ENCODE results near the gene KAT6B.
"Not testable (repeated sequence)": the region's sequence is repeated elsewhere in the genome, so short reads cannot be mapped to it uniquely, and the experiment has no call there.

The KAT6B gene

GRCh38 chr10:74916283-74916682 is 89.9 kb downstream of the KAT6B start:
- no peak for DNase-seq (ENCODE audit: low read depth, low spot score)
- no peaks in the 10 kb centered on the region for H3K27me3 ChIP-seq (ENCODE audit: control insufficient read depth, insufficient read depth, low read length)
- no CpG with 5 or more reads among the region's 1 CpG for WGBS (ENCODE audit: insufficient coverage, insufficient read length)
- H3K4me1 ChIP-seq (ENCODE audit: control insufficient read depth, insufficient read depth, low read length), result no peaks in the 10 kb centered on the region
- H3K36me3 ChIP-seq (ENCODE audit: control insufficient read depth, insufficient read depth, low read length), result no peaks in the 10 kb centered on the region
- no peaks in the 10 kb centered on the region for H3K9me3 ChIP-seq (ENCODE audit: control insufficient read depth, insufficient read depth, low read length)
- no peak overlapping the region for H3K27ac ChIP-seq (ENCODE audit: low read length)
- no peak overlapping the region for H3K4me3 ChIP-seq (ENCODE audit: low read length)

- Histone ChIP-seq H3K27me3 (ENCODE audit: control insufficient read depth, insufficient read depth, low read length) (no peaks in the 10 kb centered on the region), H3K36me3 (ENCODE audit: control insufficient read depth, insufficient read depth, low read length) (no peaks in the 10 kb centered on the region), H3K4me1 (ENCODE audit: control insufficient read depth, insufficient read depth, low read length) (peaks cover 3% of the 10 kb centered on the region; the same call in 1 of the 2 replicates), H3K9me3 (ENCODE audit: control insufficient read depth, insufficient read depth, low read length) (no peaks in the 10 kb centered on the region), H3K27ac (ENCODE audit: low read length) (no peak overlapping the region), H3K4me3 (ENCODE audit: low read length) (no peak overlapping the region)
- no peak for DNase-seq (ENCODE audit: low read depth, low spot score)
These were observed 91.2 kb downstream of the KAT6B start for GRCh38 chr10:74917481-74918077.

DNA sequence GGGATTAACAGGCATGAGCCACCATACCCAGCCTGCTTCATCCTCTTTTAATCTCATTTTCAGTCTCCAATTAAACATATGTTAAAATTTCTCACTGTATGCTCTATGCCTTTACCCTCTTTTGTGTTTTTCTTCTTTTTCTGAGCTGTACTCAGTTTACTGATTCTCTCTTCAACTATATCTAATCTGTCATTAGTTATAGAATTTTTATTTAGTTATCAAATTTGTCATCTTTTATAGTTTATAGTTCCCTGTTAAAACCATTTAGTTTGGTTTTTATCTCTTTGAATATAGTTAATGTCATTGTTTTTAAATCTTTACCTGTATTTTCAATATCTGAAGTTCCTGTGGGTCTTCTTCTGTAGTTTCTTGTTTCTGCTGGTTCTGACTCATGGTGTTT is 93.3 kb downstream of the KAT6B start:
- no peak for DNase-seq (ENCODE audit: low read depth, low spot score)

GRCh38 chr10:74921070-74921469 is 94.7 kb downstream of the KAT6B start:
- H3K27me3 ChIP-seq (ENCODE audit: control insufficient read depth, insufficient read depth, low read length); DNase-seq (ENCODE audit: low read depth, low spot score); H3K4me3 ChIP-seq (ENCODE audit: low read length); H3K27ac ChIP-seq (ENCODE audit: low read length); H3K4me1 ChIP-seq (ENCODE audit: control insufficient read depth, insufficient read depth, low read length); H3K36me3 ChIP-seq (ENCODE audit: control insufficient read depth, insufficient read depth, low read length); H3K9me3 ChIP-seq (ENCODE audit: control insufficient read depth, insufficient read depth, low read length): not testable (repeated sequence)
- no CpG with 5 or more reads among the region's 5 CpGs for WGBS (ENCODE audit: insufficient coverage, insufficient read length)

More for the DNA sequence above, 93.3 kb downstream of the KAT6B start:
- peaks cover 3% of the 10 kb centered on the region; the same call in 1 of the 2 replicates for H3K4me1 ChIP-seq (ENCODE audit: control insufficient read depth, insufficient read depth, low read length)
- no peak overlapping the region for H3K27ac ChIP-seq (ENCODE audit: low read length)
- H3K36me3 ChIP-seq (ENCODE audit: control insufficient read depth, insufficient read depth, low read length), result no peaks in the 10 kb centered on the region
- H3K9me3 ChIP-seq (ENCODE audit: control insufficient read depth, insufficient read depth, low read length), result no peaks in the 10 kb centered on the region
- no peak overlapping the region for H3K4me3 ChIP-seq (ENCODE audit: low read length)
- no peaks in the 10 kb centered on the region for H3K27me3 ChIP-seq (ENCODE audit: control insufficient read depth, insufficient read depth, low read length)

DNA sequence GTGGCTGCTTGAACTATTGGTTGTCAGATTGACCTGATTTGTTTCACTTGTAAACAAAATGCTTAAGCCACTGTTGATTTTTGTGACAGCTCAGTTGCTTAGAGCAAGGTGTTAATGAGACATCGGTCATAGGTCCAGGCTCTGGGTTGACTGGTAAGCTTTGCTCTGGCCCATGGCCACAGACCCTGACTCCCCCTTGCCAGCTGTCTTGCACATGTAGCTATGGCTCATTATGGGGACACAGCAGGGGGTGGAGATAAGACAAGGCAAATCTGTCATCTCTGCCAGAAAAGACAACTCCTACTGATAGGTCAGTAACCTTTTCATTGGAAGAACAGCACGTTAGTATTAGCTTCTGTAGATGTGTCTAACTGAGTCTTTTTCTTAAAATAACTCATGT is 95.3 kb downstream of the KAT6B start:
- no peak overlapping the region for H3K27ac ChIP-seq (ENCODE audit: low read length)
- no peak overlapping the region for H3K4me3 ChIP-seq (ENCODE audit: low read length)
- DNase-seq (ENCODE audit: low read depth, low spot score), result no peak
- H3K27me3 ChIP-seq (ENCODE audit: control insufficient read depth, insufficient read depth, low read length), result no peaks in the 10 kb centered on the region
- no CpG with 5 or more reads among the region's 2 CpGs for WGBS (ENCODE audit: insufficient coverage, insufficient read length)
- H3K36me3 ChIP-seq (ENCODE audit: control insufficient read depth, insufficient read depth, low read length), result no peaks in the 10 kb centered on the region
- no peaks in the 10 kb centered on the region for H3K9me3 ChIP-seq (ENCODE audit: control insufficient read depth, insufficient read depth, low read length)
- H3K4me1 ChIP-seq (ENCODE audit: control insufficient read depth, insufficient read depth, low read length), result peaks cover 3% of the 10 kb centered on the region; the same call in 1 of the 2 replicates

- Histone ChIP-seq H3K27me3 (ENCODE audit: control insufficient read depth, insufficient read depth, low read length) (no peaks in the 10 kb centered on the region), H3K4me1 (ENCODE audit: control insufficient read depth, insufficient read depth, low read length) (peaks cover 5% of the 10 kb centered on the region; the same call in 1 of the 2 replicates), H3K9me3 (ENCODE audit: control insufficient read depth, insufficient read depth, low read length) (no peaks in the 10 kb centered on the region), H3K4me3 (ENCODE audit: low read length) (no peak overlapping the region), H3K27ac (ENCODE audit: low read length) (no peak overlapping the region), H3K36me3 (ENCODE audit: control insufficient read depth, insufficient read depth, low read length) (no peaks in the 10 kb centered on the region)
- no CpG with 5 or more reads among the region's 1 CpG for WGBS (ENCODE audit: insufficient coverage, insufficient read length)
- DNase-seq (ENCODE audit: low read depth, low spot score), result no peak
These were observed 96.5 kb downstream of the KAT6B start for GRCh38 chr10:74922921-74923320.

- peaks cover 5% of the 10 kb centered on the region; the same call in 1 of the 2 replicates for H3K4me1 ChIP-seq (ENCODE audit: control insufficient read depth, insufficient read depth, low read length)
These were observed 97.2 kb downstream of the KAT6B start for GRCh38 chr10:74923556-74923955.

DNA sequence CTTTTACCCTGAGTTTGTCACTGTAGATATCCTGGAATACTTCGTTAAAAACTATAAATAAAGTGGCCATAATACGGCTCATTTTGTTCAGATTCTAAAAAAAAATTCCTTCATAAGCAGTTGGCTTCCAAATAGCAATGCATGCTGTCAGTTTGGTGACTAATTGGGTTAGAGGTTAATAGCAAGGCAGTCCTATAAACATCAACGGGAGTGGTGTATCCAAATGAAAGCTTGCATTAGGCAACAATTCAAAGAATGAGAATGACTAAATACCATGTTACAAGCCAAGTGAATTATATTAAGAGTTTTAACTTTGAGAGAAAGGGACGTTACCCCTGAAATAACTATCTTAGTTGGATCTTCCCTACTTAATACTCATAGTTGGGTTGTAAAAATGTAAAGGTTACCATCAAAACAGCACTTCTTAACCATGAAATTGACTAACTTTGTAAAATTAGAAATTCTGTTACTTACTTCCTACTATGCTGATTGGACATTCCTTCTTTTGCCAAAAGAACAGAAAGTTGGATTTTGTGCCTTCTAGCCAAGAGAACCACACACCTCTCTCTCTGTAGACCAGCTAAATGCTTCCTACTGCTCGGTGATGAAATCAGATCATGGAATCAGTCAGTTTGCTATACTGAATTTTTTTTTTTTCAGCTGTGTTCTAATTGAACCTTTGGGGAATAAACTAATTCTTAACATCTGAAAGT is 98.0 kb downstream of the KAT6B start:
- Histone ChIP-seq H3K4me1 (ENCODE audit: control insufficient read depth, insufficient read depth, low read length) (peaks cover 5% of the 10 kb centered on the region; the same call in 1 of the 2 replicates), H3K9me3 (ENCODE audit: control insufficient read depth, insufficient read depth, low read length) (no peaks in the 10 kb centered on the region), H3K36me3 (ENCODE audit: control insufficient read depth, insufficient read depth, low read length) (no peaks in the 10 kb centered on the region), H3K27me3 (ENCODE audit: control insufficient read depth, insufficient read depth, low read length) (no peaks in the 10 kb centered on the region), H3K4me3 (ENCODE audit: low read length) (no peak overlapping the region), H3K27ac (ENCODE audit: low read length) (no peak overlapping the region)
- DNase-seq (ENCODE audit: low read depth, low spot score), result no peak
- WGBS (ENCODE audit: insufficient coverage, insufficient read length), result no CpG with 5 or more reads among the region's 5 CpGs

More at GRCh38 chr10:74923556-74923955, 97.2 kb downstream of the KAT6B start:
- no peaks in the 10 kb centered on the region for H3K36me3 ChIP-seq (ENCODE audit: control insufficient read depth, insufficient read depth, low read length)
- WGBS (ENCODE audit: insufficient coverage, insufficient read length), result no CpG with 5 or more reads among the region's 4 CpGs
- no peak overlapping the region for H3K27ac ChIP-seq (ENCODE audit: low read length)
- H3K4me3 ChIP-seq (ENCODE audit: low read length), result no peak overlapping the region
- no peak for DNase-seq (ENCODE audit: low read depth, low spot score)
- no peaks in the 10 kb centered on the region for H3K27me3 ChIP-seq (ENCODE audit: control insufficient read depth, insufficient read depth, low read length)
- no peaks in the 10 kb centered on the region for H3K9me3 ChIP-seq (ENCODE audit: control insufficient read depth, insufficient read depth, low read length)

GRCh38 chr10:74925291-74925690 is 98.9 kb downstream of the KAT6B start:
- H3K27me3 ChIP-seq (ENCODE audit: control insufficient read depth, insufficient read depth, low read length), result no peaks in the 10 kb centered on the region
- no peak overlapping the region for H3K27ac ChIP-seq (ENCODE audit: low read length)
- peaks cover 5% of the 10 kb centered on the region; the same call in 1 of the 2 replicates for H3K4me1 ChIP-seq (ENCODE audit: control insufficient read depth, insufficient read depth, low read length)
- no peaks in the 10 kb centered on the region for H3K36me3 ChIP-seq (ENCODE audit: control insufficient read depth, insufficient read depth, low read length)
- no peak for DNase-seq (ENCODE audit: low read depth, low spot score)
- WGBS (ENCODE audit: insufficient coverage, insufficient read length), result no CpG with 5 or more reads among the region's 1 CpG
- H3K4me3 ChIP-seq (ENCODE audit: low read length), result no peak overlapping the region
- H3K9me3 ChIP-seq (ENCODE audit: control insufficient read depth, insufficient read depth, low read length), result no peaks in the 10 kb centered on the region

DNA sequence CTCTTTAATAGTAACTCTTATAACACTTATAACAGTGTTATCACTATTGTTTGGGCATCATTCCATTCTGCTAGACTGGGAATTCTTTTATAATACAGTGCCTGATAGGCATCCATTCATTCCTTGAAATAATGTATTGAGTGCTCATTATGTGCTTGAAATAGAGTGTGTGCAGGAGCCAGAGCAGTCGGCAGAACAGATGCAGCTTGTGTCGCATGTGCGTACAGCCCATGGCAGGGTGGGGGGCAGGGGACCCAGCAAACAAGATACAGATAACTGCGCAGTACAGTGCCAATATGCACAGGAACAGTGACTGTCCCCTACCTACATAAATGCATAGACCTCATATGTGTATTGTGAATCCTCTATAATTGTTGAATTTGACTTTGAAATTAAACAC is 99.3 kb downstream of the KAT6B start:
- Histone ChIP-seq H3K4me3 (ENCODE audit: low read length) (no peak overlapping the region), H3K9me3 (ENCODE audit: control insufficient read depth, insufficient read depth, low read length) (no peaks in the 10 kb centered on the region), H3K27me3 (ENCODE audit: control insufficient read depth, insufficient read depth, low read length) (no peaks in the 10 kb centered on the region), H3K4me1 (ENCODE audit: control insufficient read depth, insufficient read depth, low read length) (peaks cover 5% of the 10 kb centered on the region; the same call in 1 of the 2 replicates), H3K27ac (ENCODE audit: low read length) (no peak overlapping the region), H3K36me3 (ENCODE audit: control insufficient read depth, insufficient read depth, low read length) (no peaks in the 10 kb centered on the region)
- DNase-seq (ENCODE audit: low read depth, low spot score), result no peak
- no CpG with 5 or more reads among the region's 4 CpGs for WGBS (ENCODE audit: insufficient coverage, insufficient read length)

Measured in iPS DF 6.9 (cell line).